ENCODE data around the gene ARHGAP22. TPM values are rescaled to one million over a fixed set of nuclear protein-coding genes. Genes with fewer than 3 reads are reported as not detected.
"Not testable (repeated sequence)": the region's sequence is repeated elsewhere in the genome, so short reads cannot be mapped to it uniquely, and the experiment has no call there.

The ARHGAP22 gene
- total RNA-seq, 4 donors from 2014 or later = 2.2 to 9.1 (median 4.8) TPM

DNA sequence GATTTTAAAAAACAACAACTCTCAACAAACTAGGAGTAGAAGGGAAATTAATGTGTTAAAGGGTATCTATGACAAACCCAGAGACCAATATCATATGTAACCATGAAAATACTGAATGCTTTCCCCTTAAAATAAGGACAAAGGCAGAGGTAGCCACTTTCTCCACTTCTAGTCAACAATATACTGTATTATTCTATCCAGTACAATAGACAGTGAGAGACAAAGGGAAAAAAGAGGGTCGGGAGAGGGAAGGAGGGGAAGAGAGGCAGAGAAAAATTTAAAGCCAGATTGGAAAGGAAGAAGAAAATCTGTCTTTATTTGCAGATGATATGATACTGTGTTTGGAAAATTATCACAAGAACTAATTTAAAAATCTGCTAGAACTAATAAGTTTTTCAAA is 40.7 kb upstream of the ARHGAP22 start:
- Histone ChIP-seq H3K27me3 (no peaks in the 10 kb centered on the region), H3K9me3 (peaks cover 0 to 7% (median 6%) of the 10 kb centered on the region in 4 donors), H3K27ac (replicated peaks in 1 of 4) (no peak overlapping the region), H3K4me1 (no peaks in the 10 kb centered on the region), H3K4me3 (no peak overlapping the region), H3K36me3 (no peaks in the 10 kb centered on the region)
- DNase-seq (ENCODE audit: extremely low spot score) = no peak
- TF ChIP-seq EP300 (IDR thresholded peaks at IDR 0.05) (no peak), POLR2AphosphoS5 (IDR thresholded peaks at IDR 0.05) (no peak)
- TF ChIP-seq, protein P1, sequence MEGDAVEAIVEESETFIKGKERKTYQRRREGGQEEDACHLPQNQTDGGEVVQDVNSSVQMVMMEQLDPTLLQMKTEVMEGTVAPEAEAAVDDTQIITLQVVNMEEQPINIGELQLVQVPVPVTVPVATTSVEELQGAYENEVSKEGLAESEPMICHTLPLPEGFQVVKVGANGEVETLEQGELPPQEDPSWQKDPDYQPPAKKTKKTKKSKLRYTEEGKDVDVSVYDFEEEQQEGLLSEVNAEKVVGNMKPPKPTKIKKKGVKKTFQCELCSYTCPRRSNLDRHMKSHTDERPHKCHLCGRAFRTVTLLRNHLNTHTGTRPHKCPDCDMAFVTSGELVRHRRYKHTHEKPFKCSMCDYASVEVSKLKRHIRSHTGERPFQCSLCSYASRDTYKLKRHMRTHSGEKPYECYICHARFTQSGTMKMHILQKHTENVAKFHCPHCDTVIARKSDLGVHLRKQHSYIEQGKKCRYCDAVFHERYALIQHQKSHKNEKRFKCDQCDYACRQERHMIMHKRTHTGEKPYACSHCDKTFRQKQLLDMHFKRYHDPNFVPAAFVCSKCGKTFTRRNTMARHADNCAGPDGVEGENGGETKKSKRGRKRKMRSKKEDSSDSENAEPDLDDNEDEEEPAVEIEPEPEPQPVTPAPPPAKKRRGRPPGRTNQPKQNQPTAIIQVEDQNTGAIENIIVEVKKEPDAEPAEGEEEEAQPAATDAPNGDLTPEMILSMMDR (IDR thresholded peaks at IDR 0.05) = no peak
- intact Hi-C loops (cut with DNase I) = no loop called here
- WGBS = 81% methylated on average over 1 of the region's 1 CpG

- intact Hi-C loops (cut with DNase I); H3K27ac ChIP-seq (replicated peaks in 1 of 4): not testable (repeated sequence)
Observed at GRCh38 chr10:48641099-48641690, 36.3 kb upstream of the ARHGAP22 start.

GRCh38 chr10:48640326-48640725 is 35.5 kb upstream of the ARHGAP22 start:
- WGBS = 53% methylated on average over 1 of the region's 1 CpG
- TF ChIP-seq EP300 (IDR thresholded peaks at IDR 0.05) = no peak
- TF ChIP-seq POLR2A (IDR thresholded peaks at IDR 0.05; ENCODE audit: low read depth) = no peak
- TF ChIP-seq POLR2AphosphoS5 (IDR thresholded peaks at IDR 0.05) = no peak
- TF ChIP-seq, protein P1 (IDR thresholded peaks at IDR 0.05) = no peak
- peaks cover 0 to 13% (median 7%) of the 10 kb centered on the region in 4 donors for H3K9me3 ChIP-seq
- H3K36me3 ChIP-seq = no peaks in the 10 kb centered on the region
- H3K27ac ChIP-seq (replicated peaks in 1 of 4) = no peak overlapping the region
- H3K4me1 ChIP-seq = no peaks in the 10 kb centered on the region
- DNase-seq (ENCODE audit: extremely low spot score) = no peak
- H3K4me3 ChIP-seq = no peak overlapping the region
- H3K27me3 ChIP-seq = no peaks in the 10 kb centered on the region
- intact Hi-C loops (cut with DNase I) = no loop called here

More at GRCh38 chr10:48641099-48641690, 36.3 kb upstream of the ARHGAP22 start:
- 97% methylated on average over 4 of the region's 4 CpGs for WGBS
- H3K27me3 ChIP-seq; DNase-seq (ENCODE audit: extremely low spot score); H3K36me3 ChIP-seq; H3K4me3 ChIP-seq; H3K4me1 ChIP-seq: not testable (repeated sequence)
- H3K9me3 ChIP-seq = peaks cover 0 to 13% (median 7%) of the 10 kb centered on the region in 4 donors

DNA sequence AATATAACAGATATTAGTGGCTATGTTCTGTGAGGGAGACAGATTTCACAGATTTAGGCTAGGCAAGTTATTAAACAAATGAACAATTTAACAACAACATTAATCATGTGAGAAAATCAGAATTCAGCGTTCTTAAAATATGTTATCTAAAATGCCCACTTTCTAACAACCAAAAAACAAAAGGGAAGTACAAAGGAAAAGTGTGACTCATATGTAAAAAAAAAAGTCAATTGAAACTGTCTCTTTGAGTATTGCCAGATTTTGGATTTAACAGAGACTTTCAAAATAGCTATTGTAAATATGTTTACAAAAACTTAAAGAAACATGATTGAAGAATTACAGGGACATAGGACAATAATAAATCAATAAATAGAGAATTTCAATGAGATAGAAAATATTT is 34.8 kb upstream of the ARHGAP22 start:
- Histone ChIP-seq H3K27ac (replicated peaks in 1 of 4) (no peak overlapping the region), H3K36me3 (no peaks in the 10 kb centered on the region), H3K4me3 (no peak overlapping the region), H3K27me3 (no peaks in the 10 kb centered on the region), H3K4me1 (no peaks in the 10 kb centered on the region), H3K9me3 (peaks cover 0 to 13% (median 7%) of the 10 kb centered on the region in 4 donors)
- TF ChIP-seq POLR2A (IDR thresholded peaks at IDR 0.05; ENCODE audit: low read depth) = no peak
- no peak for TF ChIP-seq POLR2AphosphoS5 (IDR thresholded peaks at IDR 0.05)
- TF ChIP-seq EP300 (IDR thresholded peaks at IDR 0.05) = no peak
- TF ChIP-seq, protein P1 (IDR thresholded peaks at IDR 0.05) = no peak
- WGBS = 81% methylated on average over 1 of the region's 1 CpG
- no peak for DNase-seq (ENCODE audit: extremely low spot score)
- intact Hi-C loops (cut with DNase I) = no loop called here

DNA sequence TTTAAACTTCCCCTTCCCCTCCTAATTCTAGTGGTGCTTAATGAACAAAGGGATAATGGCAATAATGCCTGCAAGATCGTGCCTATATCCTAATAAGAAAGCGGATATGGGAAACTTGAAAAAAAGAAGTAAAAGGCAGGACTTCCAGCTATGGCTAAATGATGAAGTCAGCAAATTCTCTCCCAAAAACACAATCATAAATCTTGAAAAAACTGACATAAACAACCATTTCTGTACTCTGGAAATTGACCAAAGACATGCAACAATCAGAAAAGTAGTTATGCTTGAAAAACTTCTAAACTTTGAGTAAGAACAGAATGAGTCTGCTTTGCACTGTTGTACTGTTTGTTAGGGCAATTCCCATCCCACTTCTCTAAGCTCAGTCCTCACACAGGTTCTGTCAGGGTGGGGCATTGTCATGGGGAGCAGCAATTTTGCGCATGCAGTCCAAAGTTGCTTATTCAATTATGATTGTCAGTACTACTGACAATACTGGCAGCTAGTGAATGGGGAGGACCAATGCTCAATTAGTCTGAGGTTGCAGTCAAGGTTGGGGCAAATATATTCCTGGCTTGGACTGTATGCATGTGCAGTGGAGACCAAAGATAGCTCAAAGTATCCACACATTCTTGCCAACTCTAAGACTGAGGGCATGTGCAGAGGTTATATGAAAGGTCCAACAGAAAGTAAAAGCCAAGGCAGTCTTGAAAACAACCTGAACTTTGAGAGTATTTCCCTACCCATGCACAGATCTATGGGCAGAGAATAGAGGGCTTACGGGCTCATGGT is 34.1 kb upstream of the ARHGAP22 start:
- peaks cover 0 to 13% (median 7%) of the 10 kb centered on the region in 4 donors for H3K9me3 ChIP-seq
- TF ChIP-seq EP300 (IDR thresholded peaks at IDR 0.05) (no peak), POLR2AphosphoS5 (IDR thresholded peaks at IDR 0.05) (no peak), POLR2A (IDR thresholded peaks at IDR 0.05; ENCODE audit: low read depth) (no peak)
- TF ChIP-seq, protein P1 (IDR thresholded peaks at IDR 0.05) = no peak
- peaks cover 0 to 4% (median 0%) of the 10 kb centered on the region in 4 donors for H3K4me1 ChIP-seq
- WGBS = 82% methylated on average over 4 of the region's 4 CpGs
- H3K27ac ChIP-seq (replicated peaks in 1 of 4) = no peak overlapping the region
- no peak overlapping the region for H3K4me3 ChIP-seq
- intact Hi-C loops (cut with DNase I) = no loop called here
- no peak for DNase-seq (ENCODE audit: extremely low spot score)
- H3K27me3 ChIP-seq = no peaks in the 10 kb centered on the region
- no peaks in the 10 kb centered on the region for H3K36me3 ChIP-seq
